PFSK-1 (cell line): ENCODE data around the gene SLC9A2.

Source experiments
- POLR2AphosphoS5 ChIP-seq: IDR thresholded peaks from 2 replicates; pipeline ENCODE4 v1.6.1; 2012; ENCODE audit warnings: low read depth, mild to moderate bottlenecking, control low read depth, low read length, moderate library complexity
- TAF1 ChIP-seq: IDR thresholded peaks from 2 replicates; pipeline ENCODE4 v1.6.1; 2012; ENCODE audit warnings: low read length, control low read depth, borderline replicate concordance; ENCODE audit not compliant: insufficient read depth
- TF ChIP-seq, protein P1 (sequence below), 2 experiments: IDR thresholded peaks; 2 replicates each; pipeline versions ENCODE4 v1.6.1 to v1.8.0; 2011 to 2012; ENCODE audit warnings: low read depth in 2 of 2, low read length in 2 of 2, control low read depth in 1 of 2, inconsistent platforms in 1 of 2, mild to moderate bottlenecking in 1 of 2, moderate library complexity in 1 of 2; ENCODE audit not compliant: insufficient read depth in 1 of 2

DNA sequence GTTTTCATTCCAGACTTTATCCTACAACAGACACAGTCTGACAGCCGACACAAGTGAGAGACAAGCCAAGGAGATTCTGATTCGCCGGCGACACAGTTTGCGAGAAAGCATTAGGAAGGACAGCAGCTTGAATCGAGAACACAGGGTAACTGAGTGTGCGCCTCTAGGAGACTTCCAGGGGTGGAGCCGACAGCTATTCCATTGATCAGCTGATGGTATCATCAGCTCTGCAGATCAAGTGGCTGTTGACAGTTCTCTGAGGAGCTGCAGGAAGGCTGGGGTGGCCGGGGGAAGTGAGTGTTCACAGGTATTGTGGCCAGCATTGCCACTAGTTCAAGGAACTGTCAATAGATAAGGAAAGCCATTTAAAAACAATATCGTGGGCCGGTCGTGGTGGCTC is 85.2 kb downstream of the SLC9A2 start:
- TF ChIP-seq POLR2AphosphoS5 (no peak), TAF1 (no peak)
- TF ChIP-seq, protein P1, sequence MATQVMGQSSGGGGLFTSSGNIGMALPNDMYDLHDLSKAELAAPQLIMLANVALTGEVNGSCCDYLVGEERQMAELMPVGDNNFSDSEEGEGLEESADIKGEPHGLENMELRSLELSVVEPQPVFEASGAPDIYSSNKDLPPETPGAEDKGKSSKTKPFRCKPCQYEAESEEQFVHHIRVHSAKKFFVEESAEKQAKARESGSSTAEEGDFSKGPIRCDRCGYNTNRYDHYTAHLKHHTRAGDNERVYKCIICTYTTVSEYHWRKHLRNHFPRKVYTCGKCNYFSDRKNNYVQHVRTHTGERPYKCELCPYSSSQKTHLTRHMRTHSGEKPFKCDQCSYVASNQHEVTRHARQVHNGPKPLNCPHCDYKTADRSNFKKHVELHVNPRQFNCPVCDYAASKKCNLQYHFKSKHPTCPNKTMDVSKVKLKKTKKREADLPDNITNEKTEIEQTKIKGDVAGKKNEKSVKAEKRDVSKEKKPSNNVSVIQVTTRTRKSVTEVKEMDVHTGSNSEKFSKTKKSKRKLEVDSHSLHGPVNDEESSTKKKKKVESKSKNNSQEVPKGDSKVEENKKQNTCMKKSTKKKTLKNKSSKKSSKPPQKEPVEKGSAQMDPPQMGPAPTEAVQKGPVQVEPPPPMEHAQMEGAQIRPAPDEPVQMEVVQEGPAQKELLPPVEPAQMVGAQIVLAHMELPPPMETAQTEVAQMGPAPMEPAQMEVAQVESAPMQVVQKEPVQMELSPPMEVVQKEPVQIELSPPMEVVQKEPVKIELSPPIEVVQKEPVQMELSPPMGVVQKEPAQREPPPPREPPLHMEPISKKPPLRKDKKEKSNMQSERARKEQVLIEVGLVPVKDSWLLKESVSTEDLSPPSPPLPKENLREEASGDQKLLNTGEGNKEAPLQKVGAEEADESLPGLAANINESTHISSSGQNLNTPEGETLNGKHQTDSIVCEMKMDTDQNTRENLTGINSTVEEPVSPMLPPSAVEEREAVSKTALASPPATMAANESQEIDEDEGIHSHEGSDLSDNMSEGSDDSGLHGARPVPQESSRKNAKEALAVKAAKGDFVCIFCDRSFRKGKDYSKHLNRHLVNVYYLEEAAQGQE (IDR thresholded peaks at IDR 0.05; ENCODE audit: insufficient read depth in 1 of 2, low read depth in 2 of 2, low read length in 2 of 2): no peak
